Suppressor macrophage treated with lipopolysaccharide for 4 hours (primary cell): Measurements from ENCODE around the gene KRTAP4-6.
A peak's percentile ranks its signal among the peaks of the same experiment; 100 is the strongest.
"Not testable (repeated sequence)": the region's sequence is repeated elsewhere in the genome, so short reads cannot be mapped to it uniquely, and the experiment has no call there.

Experiments
- DNase-seq: peaks from one replicate; pipeline ENCODE4 v3.0.0-alpha.2; 2020

KRTAP4-6 gene

DNA sequence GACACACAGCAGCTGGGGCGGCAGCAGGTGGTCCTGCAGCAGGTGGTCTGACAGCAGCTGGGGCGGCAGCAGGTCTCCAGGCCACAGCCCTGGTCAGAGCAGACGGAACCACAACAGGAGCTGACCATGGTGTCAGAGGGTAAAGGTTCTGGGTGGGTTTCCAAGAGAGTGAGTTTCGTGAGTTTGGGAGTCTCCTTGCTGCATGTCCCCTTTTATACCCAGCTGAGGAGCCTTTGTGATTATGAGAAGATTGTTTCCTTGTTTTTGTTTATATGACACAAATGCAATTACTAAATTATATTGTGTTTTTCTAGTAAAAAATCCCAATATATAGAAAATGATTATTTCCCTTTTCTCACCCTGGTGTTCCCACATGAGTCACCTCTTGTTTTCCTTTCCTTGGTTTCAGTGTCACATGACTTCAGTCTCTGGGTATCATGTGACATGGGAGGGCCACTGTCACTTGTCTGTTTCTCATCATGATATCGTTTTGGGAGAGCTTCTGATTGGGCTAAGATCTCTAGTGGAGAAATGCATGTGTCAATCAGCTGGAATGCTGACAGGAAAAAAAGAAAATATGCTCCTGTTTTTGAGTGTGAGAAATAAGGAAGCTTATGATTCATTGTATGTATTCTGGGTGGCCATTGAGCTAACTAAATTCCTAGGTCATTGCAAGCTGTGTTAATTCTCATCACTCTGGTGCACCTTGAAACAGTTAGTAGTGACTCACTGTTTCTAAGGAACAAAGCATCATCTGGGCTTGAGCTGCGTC, at the start of gene KRTAP4-6:
TSS of gene KRTAP4-6 (minus strand) at position 185 of the 772 bp plus-strand sequence. CDS start at position 128, 57 bp downstream.
- DNase-seq, result peak; percentile 31

DNA sequence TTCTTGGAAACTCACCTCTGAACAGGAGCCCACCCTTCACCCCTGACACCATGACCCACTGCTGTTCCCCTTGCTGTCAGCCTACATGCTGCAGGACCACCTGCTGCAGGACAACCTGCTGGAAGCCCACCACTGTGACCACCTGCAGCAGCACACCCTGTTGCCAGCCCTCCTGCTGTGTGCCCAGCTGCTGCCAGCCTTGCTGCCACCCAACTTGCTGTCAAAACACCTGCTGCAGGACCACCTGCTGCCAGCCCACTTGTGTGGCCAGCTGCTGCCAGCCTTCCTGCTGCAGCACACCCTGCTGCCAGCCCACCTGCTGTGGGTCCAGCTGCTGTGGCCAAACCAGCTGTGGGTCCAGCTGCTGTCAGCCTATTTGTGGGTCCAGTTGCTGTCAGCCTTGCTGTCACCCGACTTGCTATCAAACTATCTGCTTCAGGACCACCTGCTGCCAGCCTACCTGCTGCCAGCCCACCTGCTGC, 49.5 kb upstream of the KRTAP4-6 start, which contains the start of gene KRTAP9-1:
TSS of gene KRTAP9-1 (plus strand) at position 51 of the 482 bp plus-strand sequence. CDS start at position 51, 0 bp downstream.
- not testable (repeated sequence) for DNase-seq

DNA sequence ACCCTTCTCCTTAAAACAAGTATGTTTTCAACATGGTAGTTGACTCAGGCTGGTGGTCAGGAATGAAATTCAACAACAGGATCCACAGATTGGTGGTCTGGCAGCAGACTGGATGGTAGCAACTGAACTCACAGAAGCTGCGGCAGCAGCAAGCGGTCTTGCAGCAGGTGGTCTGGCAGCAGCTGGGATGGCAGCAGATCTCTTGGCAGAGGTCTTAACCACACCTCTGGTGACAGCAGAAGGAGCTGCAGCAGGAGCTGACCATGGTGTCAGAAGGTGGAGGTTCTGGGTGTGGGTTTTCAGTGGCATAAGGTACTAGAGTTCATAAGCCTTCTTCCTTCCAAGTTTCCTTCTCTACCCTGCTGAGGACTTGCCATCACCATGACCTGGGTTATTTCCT, 46.5 kb upstream of the KRTAP4-6 start:
- no peak for DNase-seq

DNA sequence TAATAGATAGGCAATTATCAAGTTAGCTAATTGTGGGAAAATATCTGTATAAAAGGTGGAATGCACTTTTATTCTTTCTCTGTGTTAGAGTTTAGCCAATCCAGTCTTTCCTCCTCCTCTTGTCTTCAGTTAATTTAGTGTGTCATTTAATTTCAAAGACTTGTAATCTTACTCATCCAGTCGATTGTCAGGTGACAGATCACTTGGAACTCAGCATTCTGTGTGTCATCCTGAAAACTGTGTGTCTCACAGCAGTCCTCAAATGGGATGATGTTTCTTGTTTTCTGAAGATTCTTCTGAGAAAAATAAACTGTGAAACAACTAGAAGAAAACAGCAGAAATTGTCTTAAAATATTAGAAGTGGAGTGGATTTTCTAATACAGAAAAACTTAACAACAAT, 44.7 kb upstream of the KRTAP4-6 start:
- DNase-seq, result no peak

DNA sequence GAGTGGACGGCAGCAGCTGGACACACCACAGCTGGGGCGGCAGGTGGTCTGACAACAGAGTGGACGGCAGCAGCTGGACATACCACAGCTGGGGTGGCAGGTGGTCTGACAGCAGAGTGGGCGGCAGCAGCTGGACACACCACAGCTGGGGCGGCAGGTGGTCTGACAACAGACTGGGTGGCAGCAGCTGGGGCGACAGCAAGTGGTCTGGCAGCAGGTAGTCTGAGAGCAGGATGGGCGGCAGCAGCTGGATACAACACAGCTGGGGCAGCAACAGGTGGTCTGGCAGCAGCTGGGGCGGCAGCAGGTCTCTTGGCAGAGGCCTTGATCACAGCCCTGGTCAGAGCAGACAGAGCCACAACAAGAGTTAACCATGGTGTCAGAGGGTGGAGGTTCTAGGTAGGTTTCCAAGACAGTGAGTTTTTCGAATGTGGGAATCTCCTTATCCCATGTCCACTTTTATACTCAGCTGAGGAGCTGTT, 44.2 kb upstream of the KRTAP4-6 start, which contains the start of gene KRTAP4-1:
TSS of gene KRTAP4-1 (minus strand) at position 432 of the 482 bp plus-strand sequence. CDS start at position 375, 57 bp downstream.
- no peak for DNase-seq

DNA sequence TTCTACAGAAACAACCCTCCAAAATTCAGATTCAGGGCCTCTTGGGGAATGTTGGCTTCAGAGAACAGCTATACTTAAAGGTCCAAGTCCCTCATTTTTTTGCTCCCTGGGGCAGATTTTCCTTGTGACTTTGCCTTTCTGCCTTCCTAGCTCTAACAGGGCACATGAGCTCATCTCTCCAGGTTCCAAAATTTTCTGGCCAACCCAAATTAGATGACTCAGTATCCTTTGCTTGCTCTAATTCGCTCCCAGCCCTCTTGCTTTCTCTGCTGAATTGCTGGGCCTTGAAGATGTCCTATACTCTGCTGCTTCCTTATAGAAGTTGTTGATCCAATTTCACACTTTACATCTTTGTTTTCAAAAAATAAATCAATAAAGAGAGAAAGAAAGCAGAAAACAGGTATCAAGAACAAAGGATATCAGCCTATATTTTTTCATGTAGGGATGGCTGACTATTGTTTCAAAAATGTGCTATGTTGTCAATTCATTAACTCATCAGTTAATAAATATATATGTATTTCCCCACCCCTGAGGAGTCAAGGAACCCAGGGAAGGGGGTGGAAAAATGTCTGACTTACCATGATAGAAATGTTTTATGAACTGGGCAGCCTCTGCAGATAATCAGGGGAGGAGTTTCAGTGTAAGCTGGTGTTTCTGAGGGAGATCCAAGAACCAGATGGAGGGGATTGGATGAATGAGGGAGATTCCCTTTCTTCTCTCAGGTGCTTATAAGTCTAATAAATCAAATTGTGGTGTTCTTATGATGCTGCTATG, 38.7 kb upstream of the KRTAP4-6 start:
- peak; percentile 5 for DNase-seq

DNA sequence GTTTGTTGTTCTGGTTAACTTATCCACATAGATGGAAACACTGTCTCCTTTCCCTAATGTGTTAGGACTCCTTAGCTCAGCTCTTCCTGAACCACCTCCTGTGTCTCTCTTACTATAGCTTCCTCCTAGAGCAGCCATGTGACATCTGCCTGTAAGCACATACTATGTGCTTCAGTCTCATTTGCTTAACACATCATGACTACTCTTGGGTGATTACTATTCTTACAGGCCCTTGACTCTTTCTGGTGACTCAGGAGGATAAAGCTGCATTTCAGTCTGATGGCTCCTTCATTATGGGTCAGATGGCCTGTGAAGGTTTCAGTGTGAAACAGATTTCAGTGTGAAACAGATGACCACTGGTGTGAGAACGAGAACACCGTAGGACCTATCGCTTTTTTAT, 38.0 kb upstream of the KRTAP4-6 start:
- peak; percentile 76 for DNase-seq

DNA sequence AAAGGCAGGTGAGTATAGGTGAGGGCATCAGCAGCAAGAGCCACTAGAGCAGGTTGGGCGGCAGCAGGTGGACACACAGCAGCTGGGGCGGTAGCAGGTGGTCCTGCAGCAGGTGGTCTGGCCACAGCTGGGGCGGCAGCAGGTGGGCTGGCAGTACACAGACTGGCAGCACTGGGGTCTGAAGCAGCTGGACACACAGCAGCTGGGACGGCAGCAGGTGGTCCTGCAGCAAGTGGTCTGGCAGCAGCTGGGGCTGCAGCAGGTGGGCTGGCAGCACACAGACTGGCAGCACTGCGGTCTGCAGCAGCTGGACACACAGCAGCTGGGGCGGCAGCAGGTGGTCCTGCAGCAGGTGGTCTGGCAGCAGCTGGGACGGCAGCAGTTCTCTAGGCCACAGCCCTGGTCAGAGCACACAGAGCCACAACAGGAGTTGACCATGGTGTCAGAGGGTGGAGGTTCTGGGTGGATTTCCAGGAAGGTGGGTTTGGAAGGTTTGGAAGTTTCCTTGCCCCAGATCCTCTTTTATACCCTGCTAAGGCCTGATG, 37.5 kb upstream of the KRTAP4-6 start, which contains the start of gene KRTAP4-2:
TSS of gene KRTAP4-2 (minus strand) at position 495 of the 545 bp plus-strand sequence. CDS start at position 438, 57 bp downstream.
- DNase-seq, result no peak

DNA sequence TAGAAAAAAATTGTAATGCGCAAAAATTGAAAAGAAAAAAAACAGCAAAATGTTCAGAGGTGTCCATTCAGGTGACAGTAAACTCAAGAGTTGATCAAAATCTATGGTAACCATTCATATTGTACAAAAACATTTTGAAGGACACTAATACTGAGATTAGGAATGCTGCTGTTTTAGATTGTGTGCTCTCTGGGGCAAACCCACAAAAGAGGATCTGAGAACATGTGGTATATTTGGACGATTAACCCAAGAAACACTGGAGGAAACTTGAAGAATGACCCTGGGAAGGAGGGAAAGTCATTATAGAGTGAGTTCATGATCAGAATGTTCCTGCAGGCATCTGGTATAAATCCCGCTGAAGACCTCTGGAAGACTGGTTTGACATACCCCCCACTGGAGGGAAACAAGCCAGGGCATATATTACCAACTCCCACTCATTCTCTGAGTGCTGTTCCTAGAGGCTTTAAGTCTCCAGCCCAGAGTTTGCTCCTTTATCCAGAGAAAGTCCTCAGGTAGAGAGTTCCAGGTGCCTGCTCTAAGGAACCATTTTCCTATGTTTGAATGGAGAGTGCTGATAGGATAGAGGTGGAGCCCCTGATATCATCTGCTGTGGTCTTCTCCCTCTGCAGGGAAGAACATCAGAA, 36.5 kb upstream of the KRTAP4-6 start:
- DNase-seq, result peak; percentile 38

DNA sequence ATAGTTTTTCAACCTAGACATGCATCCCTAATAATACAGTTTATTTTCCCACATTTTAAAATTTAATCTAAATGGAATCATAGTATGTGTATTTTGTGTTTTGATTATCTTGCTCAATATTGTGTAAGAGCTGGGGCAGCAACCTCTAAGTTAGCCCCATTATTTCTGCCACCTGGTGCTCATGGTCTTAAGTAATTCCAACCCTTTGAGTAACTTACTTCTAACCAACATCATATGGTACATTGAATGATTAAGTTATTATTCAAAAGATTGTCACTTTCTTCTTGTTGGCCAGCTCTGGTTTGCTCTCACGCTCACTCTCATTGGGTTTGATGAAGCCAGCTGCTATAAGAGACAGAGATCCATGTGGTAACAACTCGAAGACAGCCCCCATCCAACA, 31.5 kb upstream of the KRTAP4-6 start:
- no peak for DNase-seq

DNA sequence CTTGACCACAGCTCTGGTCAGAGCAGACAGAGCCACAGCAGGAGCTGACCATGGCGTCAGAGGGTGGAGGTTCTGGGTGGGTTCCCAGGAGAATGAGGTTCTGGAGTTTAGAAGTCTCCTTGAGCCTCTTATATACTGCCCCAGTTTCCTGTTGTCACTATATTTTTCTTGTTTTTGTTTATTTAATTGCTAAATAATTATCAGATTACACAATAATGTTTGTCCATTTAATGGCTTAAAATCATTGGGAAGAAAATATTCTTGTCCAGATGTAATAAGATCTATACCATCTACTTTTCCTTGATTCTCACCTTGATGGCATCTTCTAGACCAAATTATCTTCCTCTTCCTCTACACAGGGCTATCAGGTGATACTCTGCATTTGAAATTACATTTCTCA, 27.8 kb upstream of the KRTAP4-6 start, which contains the start of gene KRTAP4-3:
TSS of gene KRTAP4-3 (minus strand) at position 101 of the 400 bp plus-strand sequence. CDS start at position 52, 49 bp downstream.
- DNase-seq, result no peak

DNA sequence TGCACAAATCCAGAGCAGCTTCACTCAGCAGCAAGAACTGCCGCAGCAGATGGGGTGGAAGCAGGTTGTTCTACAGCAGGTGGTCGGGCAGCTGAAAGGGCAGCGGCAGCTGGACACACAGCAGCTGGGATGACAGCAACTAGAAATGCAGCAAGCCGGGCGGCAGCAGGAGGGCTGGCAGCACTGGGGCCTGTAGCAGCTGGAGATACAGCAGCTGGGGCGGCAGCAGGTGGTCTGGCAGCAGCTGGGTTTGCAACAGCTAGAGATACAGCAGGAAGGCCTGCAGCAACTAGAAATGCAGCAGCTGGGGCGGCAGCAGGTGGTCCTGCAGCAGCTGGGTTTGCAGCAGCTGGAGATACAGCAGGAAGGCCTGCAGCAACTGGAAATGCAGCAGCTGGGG, 27.2 kb upstream of the KRTAP4-6 start:
- no peak for DNase-seq

DNA sequence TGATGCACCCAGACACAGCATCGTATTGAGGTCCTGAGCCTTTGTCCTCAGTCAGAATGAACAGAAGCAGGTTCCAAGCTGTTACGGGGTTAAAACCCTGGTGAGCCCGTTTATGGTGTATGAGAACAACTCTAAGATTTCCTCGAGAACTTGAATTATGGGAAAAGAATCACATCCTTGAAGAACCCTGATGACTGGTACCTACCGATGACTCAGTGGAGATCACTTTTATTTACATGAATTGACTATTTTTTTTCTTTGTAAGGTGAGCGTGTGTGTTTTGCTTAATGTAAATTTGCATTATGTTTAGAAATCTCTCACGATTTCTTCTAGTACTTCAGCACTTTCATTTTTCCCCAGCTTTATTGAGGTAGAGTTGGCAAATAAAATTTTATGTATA, 23.5 kb upstream of the KRTAP4-6 start:
- DNase-seq, result no peak

DNA sequence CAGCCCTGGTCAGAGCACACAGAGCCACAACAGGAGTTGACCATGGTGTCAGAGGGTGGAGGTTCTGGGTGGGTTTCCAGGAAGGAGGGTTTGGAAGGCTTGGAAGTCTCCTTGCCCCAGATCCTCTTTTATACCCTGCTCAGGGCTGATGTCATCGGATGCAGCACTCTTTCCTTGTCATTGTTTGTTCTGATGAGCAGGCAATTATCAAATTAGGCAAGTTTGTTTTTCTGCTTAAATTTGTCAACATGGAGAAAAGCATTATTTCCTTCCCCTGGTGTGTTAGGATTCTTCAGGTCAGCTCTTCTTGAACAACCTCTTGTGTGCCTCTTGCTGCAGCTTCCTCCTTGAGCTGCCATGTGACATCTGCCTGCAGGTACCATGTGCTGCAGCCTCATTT, 20.3 kb upstream of the KRTAP4-6 start, which contains the start of gene KRTAP4-4:
TSS of gene KRTAP4-4 (minus strand) at position 101 of the 400 bp plus-strand sequence. CDS start at position 44, 57 bp downstream.
- no peak for DNase-seq

DNA sequence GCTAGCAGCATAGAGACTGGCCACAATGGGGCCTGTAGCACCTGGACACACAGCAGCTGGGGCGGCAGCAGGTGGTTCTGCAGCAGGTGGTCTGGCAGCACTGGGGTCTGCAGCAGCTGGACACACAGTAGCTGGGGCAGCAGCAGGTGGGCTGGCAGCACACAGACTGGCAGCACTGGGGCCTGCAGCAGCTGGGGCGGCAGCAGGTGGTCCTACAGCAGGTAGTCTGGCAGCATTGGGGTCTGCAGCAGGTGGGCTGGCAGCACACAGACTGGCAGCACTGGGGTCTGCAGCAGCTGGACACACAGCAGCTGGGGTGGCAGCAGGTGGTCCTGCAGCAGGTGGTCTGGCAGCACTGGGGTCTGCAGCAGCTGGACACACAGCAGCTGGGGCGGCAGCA, 19.8 kb upstream of the KRTAP4-6 start:
- DNase-seq, result not testable (repeated sequence)

DNA sequence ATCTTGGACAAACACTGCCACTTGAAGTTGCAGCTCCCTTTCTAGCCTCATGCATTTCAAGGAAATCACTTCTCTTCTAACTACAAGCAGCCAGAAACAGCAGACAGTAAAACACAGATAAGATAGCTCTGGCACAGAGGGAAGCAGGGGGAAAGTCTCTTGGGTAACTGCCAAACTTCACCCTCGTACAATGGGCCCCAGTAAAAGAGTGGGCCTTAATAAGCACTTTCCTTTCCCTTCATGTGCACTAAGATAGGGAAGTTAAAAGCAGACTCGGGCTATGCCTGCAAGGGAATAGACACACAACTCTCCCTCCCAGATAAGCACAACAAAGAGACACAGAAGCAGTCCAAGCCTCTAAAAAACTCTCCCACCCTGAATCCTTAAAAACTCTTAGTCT, 13.5 kb upstream of the KRTAP4-6 start:
- DNase-seq, result no peak

DNA sequence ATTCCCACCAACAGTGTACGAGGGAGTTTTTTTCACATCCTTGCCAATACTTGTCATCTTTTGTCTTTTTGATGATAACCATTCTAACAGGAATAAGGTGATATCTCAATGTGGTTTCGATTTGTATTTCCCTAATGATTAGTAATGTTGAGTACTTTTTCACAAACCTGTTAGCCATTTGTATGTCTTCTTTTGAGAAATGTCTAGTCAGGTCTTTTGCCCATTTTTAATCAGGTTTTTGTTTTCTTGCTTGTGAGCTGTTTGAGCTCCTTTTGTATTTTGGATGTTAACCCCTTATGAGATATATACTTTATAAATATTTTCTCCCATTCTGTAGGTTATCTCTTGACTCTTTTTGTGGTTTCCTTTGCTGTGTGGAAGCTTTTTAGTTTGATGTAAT, 11.2 kb upstream of the KRTAP4-6 start:
- DNase-seq, result no peak

DNA sequence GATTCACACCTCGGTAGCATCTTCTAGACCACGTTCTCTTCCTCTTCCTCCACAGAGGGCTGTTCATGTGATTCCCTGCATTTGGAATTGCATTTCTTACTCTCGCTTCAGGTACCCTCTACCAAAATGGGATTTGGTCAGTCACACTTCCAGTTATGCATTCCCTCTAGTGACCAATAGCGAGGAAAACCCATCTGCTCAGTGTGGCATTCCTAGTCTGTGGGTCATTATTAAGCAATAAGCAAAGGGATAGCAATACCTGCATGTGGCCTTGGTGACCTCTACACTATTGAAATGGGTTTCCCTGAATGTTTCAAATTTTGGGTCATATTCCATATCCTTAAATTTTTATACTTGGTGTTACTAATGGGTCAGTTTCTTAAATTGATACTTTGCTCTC, 9.7 kb upstream of the KRTAP4-6 start:
- no peak for DNase-seq

DNA sequence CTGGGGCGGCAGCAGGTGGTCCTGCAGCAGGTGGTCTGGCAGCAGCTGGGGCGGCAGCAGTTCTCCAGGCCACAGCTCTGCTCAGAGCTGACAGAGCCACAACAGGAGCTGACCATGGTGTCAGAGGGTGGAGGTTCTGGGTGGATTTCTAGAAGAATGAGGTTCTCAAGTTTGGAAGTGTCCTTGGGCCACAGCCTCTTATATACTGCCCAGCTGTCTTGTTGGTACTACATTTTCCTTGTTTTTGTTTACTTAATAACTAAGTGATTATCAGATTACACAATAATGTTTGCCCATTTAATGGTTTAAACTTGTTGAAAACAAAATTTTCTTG, 9.3 kb upstream of the KRTAP4-6 start, which contains the start of gene KRTAP4-5:
TSS of gene KRTAP4-5 (minus strand) at position 174 of the 334 bp plus-strand sequence. CDS start at position 116, 58 bp downstream.
- DNase-seq, result no peak

DNA sequence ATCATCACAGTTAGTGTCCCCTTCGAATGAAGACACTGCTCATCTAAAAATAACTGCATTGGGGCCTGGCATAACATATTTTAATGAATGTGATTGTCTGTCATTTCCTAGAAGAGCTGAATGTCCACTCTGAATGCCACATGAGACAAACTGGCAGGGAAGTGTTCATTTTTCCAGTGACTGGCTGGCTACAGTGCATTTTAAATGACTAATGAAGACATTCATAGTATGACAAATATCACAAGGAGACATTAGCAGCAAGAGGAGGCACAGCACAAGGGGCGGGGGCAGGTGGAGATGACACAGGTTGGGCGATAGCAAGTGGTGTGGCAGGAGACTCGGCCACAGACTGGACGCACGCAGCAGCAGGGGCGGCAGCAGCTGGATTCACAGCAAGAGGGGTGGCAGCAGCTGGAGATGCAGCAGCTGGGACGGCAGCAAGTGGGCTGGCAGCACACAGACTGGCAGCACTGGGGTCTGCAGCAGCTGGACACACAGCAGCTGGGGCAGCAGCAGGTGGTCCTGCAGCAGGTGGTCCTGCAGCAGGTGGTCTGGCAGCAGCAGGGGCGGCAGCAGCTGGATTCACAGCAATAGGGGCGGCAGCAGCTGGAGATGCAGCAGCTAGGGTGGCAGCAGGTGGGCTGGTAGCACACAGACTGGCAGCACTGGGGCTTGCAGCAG, 8.8 kb upstream of the KRTAP4-6 start:
- not testable (repeated sequence) for DNase-seq

DNA sequence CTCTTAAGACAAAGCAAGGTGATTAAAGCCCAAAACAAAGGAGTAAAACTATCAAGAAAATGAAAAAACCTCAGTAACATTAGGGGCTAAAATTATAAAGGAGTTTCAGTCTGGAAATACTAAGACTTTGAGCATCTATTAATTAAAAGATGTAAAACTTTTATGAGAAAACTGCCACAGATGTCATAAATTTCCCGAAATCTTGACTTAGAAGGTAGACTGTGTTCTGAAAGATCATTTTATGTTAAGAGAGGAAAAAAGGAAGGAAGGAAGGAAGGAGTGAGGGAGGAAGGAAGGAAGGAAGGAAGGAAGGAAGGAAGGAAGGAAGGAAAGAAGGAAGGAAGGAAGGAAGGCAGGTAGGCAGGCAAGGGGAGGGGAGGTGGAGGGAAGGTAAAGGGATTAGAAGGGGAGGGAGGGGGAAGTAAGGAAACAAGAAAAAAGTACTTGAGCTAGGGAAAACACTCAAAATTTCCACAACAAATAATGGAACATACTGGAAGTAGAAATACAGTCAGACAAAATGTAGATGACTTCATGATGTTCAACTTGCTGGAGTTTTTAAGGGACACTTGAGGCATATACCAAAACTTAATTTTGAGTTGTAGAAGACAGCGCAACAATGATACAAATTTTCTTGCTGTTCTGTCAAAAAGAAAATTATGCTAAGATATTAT, 7.3 kb upstream of the KRTAP4-6 start:
- DNase-seq, result no peak
